C4-2B (cell line): ENCODE data around the gene ILF2.

Source experiments
- ZFX ChIP-seq: fragments of 450-650 bp; IDR thresholded peaks from 2 replicates; pipeline ENCODE4 v1.6.1; 2017
- TF ChIP-seq, protein P1 (sequence below): fragments of 450-650 bp; conservative IDR thresholded peaks from 2 replicates; pipeline ENCODE4 v1.5.1; 2017; ENCODE audit warnings: mild to moderate bottlenecking

DNA sequence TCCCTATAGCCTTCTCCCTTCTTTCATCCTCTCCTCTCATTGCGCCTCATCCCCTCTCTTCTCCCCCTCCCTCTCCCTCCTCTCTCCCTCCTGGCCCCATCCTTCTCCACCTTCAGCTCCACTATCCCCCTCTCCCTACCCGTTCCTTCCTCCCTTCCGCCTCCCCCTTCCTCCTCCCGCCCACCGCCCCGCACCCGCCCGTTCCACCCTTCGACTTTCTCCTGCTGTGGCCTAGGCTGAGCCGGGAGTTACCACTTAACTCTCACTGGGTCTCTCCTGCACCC lies 9.3 kb upstream of the ILF2 start:
- TF ChIP-seq, protein P1, sequence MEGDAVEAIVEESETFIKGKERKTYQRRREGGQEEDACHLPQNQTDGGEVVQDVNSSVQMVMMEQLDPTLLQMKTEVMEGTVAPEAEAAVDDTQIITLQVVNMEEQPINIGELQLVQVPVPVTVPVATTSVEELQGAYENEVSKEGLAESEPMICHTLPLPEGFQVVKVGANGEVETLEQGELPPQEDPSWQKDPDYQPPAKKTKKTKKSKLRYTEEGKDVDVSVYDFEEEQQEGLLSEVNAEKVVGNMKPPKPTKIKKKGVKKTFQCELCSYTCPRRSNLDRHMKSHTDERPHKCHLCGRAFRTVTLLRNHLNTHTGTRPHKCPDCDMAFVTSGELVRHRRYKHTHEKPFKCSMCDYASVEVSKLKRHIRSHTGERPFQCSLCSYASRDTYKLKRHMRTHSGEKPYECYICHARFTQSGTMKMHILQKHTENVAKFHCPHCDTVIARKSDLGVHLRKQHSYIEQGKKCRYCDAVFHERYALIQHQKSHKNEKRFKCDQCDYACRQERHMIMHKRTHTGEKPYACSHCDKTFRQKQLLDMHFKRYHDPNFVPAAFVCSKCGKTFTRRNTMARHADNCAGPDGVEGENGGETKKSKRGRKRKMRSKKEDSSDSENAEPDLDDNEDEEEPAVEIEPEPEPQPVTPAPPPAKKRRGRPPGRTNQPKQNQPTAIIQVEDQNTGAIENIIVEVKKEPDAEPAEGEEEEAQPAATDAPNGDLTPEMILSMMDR: no peak
- no peak for TF ChIP-seq ZFX
